Measurements from ENCODE around the gene CXCL14. TPM values are rescaled to one million over a fixed set of nuclear protein-coding genes. Genes with fewer than 3 reads are reported as not detected.

Gene CXCL14
- total RNA-seq, 1 experiment from 2014 or later = not detected

DNA sequence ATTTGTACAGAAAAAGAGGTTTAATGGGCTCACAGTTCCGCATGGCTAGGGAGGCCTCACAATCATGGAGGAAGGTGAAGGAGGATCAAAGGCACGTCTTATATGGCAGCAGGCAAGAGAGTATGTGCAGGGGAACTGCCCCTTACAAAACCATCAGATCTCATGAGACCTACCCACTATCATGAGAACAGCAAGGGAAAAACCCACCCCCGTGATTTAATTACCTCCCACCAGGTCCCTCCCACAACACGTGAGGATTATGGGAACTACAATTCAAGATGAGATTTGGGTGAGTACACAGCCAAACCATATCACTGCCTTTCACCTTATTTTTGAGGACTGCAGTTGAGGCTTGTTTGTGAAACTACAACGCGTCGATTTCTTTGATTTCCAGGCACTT is 22.2 kb downstream of the CXCL14 start:
- Histone ChIP-seq H3K27ac (ENCODE audit: low read depth, low read length, poor library complexity, severe bottlenecking) (no peak overlapping the region), H3K36me3 (ENCODE audit: insufficient read depth, low read length, poor library complexity, severe bottlenecking) (no peaks in the 10 kb centered on the region), H3K4me3 (ENCODE audit: low read depth, low read length, poor library complexity, severe bottlenecking) (no peak overlapping the region), H3K9me3 (ENCODE audit: low read depth, low read length, poor library complexity, severe bottlenecking) (no peaks in the 10 kb centered on the region), H3K4me1 (ENCODE audit: insufficient read depth, low read length, poor library complexity, severe bottlenecking) (no peaks in the 10 kb centered on the region), H3K27me3 (replicated peaks; ENCODE audit: insufficient read depth, low read depth, low read length, poor library complexity) (peaks cover 9% of the 10 kb centered on the region)
- TF ChIP-seq CTCF (conservative IDR thresholded peaks at IDR 0.05; ENCODE audit: low read depth, low read length) = no peak
- no peak for DNase-seq (ENCODE audit: low spot score)
- POLR2A ChIA-PET (ENCODE audit: low non-redundant PET) = no interaction called here
- BruUV-seq (replicated peaks) = no TSS peak
- intact Hi-C loops (cut with micrococcal nuclease; ENCODE audit: unreplicated experiment) = no loop called here
- CTCF ChIA-PET = interaction anchor here (0.8 to 1.2 kb wide), 2 partner anchors 90 to 94 kb away, joined by 3 read pairs; no protein-coding TSS in a partner anchor

DNA sequence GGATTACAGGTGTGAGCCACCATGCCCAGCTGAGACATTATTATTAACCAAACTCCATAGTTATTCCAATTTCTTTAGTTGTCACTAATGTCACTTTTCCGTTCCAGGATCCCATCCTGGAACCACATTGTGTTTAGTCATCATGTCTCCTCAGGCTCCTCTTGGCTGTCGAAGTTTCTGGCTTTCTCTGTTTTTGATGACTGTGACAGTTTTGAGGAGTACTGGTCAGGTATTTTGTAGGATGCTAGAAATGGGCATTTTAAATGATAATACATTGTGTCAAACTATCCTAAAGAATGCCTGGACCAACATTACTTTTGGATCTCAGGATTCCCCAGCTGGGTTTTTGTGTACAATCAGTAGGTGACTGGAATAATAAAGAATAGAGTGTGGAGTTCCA is 23.3 kb downstream of the CXCL14 start:
- TF ChIP-seq CTCF (conservative IDR thresholded peaks at IDR 0.05; ENCODE audit: low read depth, low read length) = no peak
- no peak for TF ChIP-seq EZH2 (IDR thresholded peaks at IDR 0.05; ENCODE audit: borderline replicate concordance, low read depth, low read length, poor library complexity, severe bottlenecking)
- peaks cover 12% of the 10 kb centered on the region for H3K27me3 ChIP-seq (replicated peaks; ENCODE audit: insufficient read depth, low read depth, low read length, poor library complexity)
- H3K27ac ChIP-seq (ENCODE audit: low read depth, low read length, poor library complexity, severe bottlenecking) = no peak overlapping the region
- no TSS peak for BruUV-seq (replicated peaks)
- intact Hi-C loops (cut with micrococcal nuclease; ENCODE audit: unreplicated experiment) = no loop called here
- POLR2A ChIA-PET (ENCODE audit: low non-redundant PET) = no interaction called here
- no peak for DNase-seq (ENCODE audit: low spot score)
- H3K4me1 ChIP-seq (ENCODE audit: insufficient read depth, low read length, poor library complexity, severe bottlenecking) = no peaks in the 10 kb centered on the region
- H3K9me3 ChIP-seq (ENCODE audit: low read depth, low read length, poor library complexity, severe bottlenecking) = no peaks in the 10 kb centered on the region
- no peaks in the 10 kb centered on the region for H3K36me3 ChIP-seq (ENCODE audit: insufficient read depth, low read length, poor library complexity, severe bottlenecking)
- CTCF ChIA-PET = interaction anchor here (1.2 kb wide), 1 partner anchor 89 kb away, joined by 3 read pairs; no protein-coding TSS in a partner anchor
- H3K4me3 ChIP-seq (ENCODE audit: low read depth, low read length, poor library complexity, severe bottlenecking) = no peak overlapping the region

DNA sequence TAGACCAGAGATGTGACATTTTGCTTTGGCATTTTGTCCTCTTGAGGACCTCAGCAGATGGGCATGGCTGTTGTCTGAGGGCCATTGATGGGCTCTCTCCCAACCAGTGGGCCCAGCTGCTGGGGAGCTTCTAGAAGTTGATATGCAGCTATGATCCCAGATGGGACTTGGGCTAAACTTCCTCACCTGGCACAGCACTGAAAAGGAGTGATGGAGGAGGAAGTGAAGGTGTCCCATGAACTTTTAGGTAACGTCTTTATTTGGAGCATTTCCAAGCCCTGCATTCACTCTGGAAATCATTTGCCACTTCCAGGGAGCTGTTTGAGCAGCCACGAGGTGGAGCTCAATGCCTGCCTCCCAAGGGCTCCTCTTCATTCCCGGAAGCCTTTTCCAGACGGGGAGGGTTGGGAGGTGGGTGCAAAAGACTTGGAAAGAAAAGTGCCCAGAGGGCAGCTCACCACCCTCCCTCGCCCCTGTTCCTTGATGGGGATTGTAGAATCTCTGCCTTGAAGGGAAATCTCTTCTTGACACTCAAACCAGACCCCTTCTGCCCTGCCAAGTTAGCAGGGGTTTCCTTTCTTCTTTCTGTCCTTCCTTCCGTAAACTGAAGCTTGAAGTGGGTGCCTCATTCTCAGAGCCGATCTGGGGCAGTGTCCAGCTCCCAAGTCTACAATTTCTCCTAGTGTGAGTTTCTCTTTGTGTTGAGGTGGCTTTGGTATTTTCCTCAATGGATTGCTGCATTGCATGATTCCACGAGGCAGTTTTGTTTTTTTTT is 24.9 kb downstream of the CXCL14 start:
- DNase-seq (ENCODE audit: low spot score) = peak; percentile 58
- H3K27me3 ChIP-seq (replicated peaks; ENCODE audit: insufficient read depth, low read depth, low read length, poor library complexity) = peaks cover 27% of the 10 kb centered on the region
- intact Hi-C loops (cut with micrococcal nuclease; ENCODE audit: unreplicated experiment) = no loop called here
- no peaks in the 10 kb centered on the region for H3K36me3 ChIP-seq (ENCODE audit: insufficient read depth, low read length, poor library complexity, severe bottlenecking)
- no peak overlapping the region for H3K27ac ChIP-seq (ENCODE audit: low read depth, low read length, poor library complexity, severe bottlenecking)
- ChIA-PET CTCF (interaction anchor here (0.6 to 6.0 kb wide), 8 partner anchors 11 to 276 kb away, joined by 3 to 99 read pairs (median 6); no protein-coding TSS in a partner anchor), POLR2A (ENCODE audit: low non-redundant PET) (no interaction called here)
- peak overlapping the region; percentile 15 for H3K4me3 ChIP-seq (ENCODE audit: low read depth, low read length, poor library complexity, severe bottlenecking)
- H3K9me3 ChIP-seq (ENCODE audit: low read depth, low read length, poor library complexity, severe bottlenecking) = no peaks in the 10 kb centered on the region
- no TSS peak for BruUV-seq (replicated peaks)
- H3K4me1 ChIP-seq (ENCODE audit: insufficient read depth, low read length, poor library complexity, severe bottlenecking) = no peaks in the 10 kb centered on the region
- TF ChIP-seq EZH2 (IDR thresholded peaks at IDR 0.05; ENCODE audit: borderline replicate concordance, low read depth, low read length, poor library complexity, severe bottlenecking) = no peak
- TF ChIP-seq CTCF (conservative IDR thresholded peaks at IDR 0.05; ENCODE audit: low read depth, low read length) = peak; percentile 66
